ENCODE results near the gene TUBAL3. TPM values are rescaled to one million over a fixed set of nuclear protein-coding genes. Genes with fewer than 3 reads are reported as not detected.
A peak's percentile ranks its signal among the peaks of the same experiment; 100 is the strongest.

The TUBAL3 gene
- total RNA-seq, 2 experiments from 2014 or later, result not detected

- Mint-ChIP-seq H3K36me3 (peaks cover 17% of the 10 kb centered on the region), H3K4me3 (no peak overlapping the region), H3K9me3 (ENCODE audit: low read depth) (no peaks in the 10 kb centered on the region), H3K4me1 (peaks cover 50% of the 10 kb centered on the region), H3K27me3 (no peaks in the 10 kb centered on the region), H3K27ac (peak overlapping the region; percentile 75)
- no peak for DNase-seq
- ATAC-seq, result no peak
- CTCF ChIA-PET, result interaction anchor here (0.5 to 11.5 kb wide), 20 partner anchors 8 to 593 kb away, joined by 3 to 189 read pairs (median 3); no protein-coding TSS in a partner anchor
Observed at GRCh38 chr10:5442065-5442989, 37.7 kb upstream of the TUBAL3 start.

DNA sequence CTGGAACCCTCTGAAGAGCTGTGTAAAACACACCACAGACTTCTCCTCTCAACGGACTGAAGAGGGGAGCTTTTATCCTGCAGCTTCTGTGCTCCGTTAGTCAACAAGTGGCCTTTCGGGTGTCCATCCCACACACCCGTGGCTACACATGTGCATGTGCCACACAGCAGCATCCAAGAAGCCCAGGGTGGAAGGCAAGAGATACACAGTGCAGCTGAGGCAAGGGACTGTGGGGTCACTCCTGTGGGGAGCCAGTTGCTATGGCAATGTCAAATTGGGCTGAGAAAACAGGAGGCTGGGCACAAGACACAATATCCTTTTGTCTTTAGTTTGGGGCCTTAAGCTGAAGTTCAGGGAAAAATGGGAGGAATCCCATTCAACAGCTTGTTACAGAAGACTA lies 36.5 kb upstream of the TUBAL3 start:
- Mint-ChIP-seq H3K27ac (no peak overlapping the region), H3K27me3 (no peaks in the 10 kb centered on the region), H3K9me3 (ENCODE audit: low read depth) (no peaks in the 10 kb centered on the region), H3K36me3 (peaks cover 14% of the 10 kb centered on the region), H3K4me1 (peaks cover 39% of the 10 kb centered on the region), H3K4me3 (no peak overlapping the region)
- ATAC-seq, result no peak
- CTCF ChIA-PET, result interaction anchor here (0.7 to 11.5 kb wide), 6 partner anchors 29 to 591 kb away, joined by 3 to 189 read pairs (median 4); partner anchors contain the start of gene NET1
- no peak for DNase-seq

DNA sequence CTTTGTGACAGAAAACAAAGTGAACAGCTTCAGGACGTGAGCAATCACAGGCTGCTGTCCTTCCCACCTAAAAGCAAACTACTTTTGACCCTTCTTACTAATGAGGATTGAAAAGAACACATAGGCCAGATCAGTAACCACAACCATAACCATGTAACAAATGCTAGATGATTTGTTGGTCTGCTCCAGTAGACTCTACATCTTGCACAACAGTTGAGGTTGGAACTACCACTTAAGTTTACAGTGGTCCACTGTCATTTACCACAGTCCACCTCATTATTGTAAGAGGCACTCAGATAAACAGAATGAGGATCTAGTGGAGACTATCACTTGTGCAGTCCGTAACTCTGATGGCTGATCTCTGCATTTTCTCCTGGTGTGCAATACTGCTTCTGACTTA lies 35.6 kb upstream of the TUBAL3 start:
- DNase-seq (no peak), ATAC-seq (no peak)
- H3K9me3 Mint-ChIP-seq (ENCODE audit: low read depth), result no peaks in the 10 kb centered on the region
- CTCF ChIA-PET, result interaction anchor here (1.8 to 11.5 kb wide), 3 partner anchors 183 to 590 kb away, joined by 4 to 189 read pairs (median 9); no protein-coding TSS in a partner anchor
- H3K4me1 Mint-ChIP-seq, result peaks cover 35% of the 10 kb centered on the region
- peaks cover 16% of the 10 kb centered on the region for H3K36me3 Mint-ChIP-seq
- H3K4me3 Mint-ChIP-seq, result no peak overlapping the region
- no peaks in the 10 kb centered on the region for H3K27me3 Mint-ChIP-seq
- H3K27ac Mint-ChIP-seq, result no peak overlapping the region

GRCh38 chr10:5435328-5435727 lies 30.7 kb upstream of the TUBAL3 start:
- no peak overlapping the region for H3K4me3 Mint-ChIP-seq
- no peak for ATAC-seq
- H3K27ac Mint-ChIP-seq, result no peak overlapping the region
- H3K27me3 Mint-ChIP-seq, result no peaks in the 10 kb centered on the region
- peaks cover 22% of the 10 kb centered on the region for H3K36me3 Mint-ChIP-seq
- CTCF ChIA-PET, result interaction anchor here (0.8 to 5.8 kb wide), 10 partner anchors 9 to 621 kb away, joined by 3 to 47 read pairs (median 16); no protein-coding TSS in a partner anchor
- peaks cover 15% of the 10 kb centered on the region for H3K4me1 Mint-ChIP-seq
- H3K9me3 Mint-ChIP-seq (ENCODE audit: low read depth), result no peaks in the 10 kb centered on the region
- no peak for DNase-seq

DNA sequence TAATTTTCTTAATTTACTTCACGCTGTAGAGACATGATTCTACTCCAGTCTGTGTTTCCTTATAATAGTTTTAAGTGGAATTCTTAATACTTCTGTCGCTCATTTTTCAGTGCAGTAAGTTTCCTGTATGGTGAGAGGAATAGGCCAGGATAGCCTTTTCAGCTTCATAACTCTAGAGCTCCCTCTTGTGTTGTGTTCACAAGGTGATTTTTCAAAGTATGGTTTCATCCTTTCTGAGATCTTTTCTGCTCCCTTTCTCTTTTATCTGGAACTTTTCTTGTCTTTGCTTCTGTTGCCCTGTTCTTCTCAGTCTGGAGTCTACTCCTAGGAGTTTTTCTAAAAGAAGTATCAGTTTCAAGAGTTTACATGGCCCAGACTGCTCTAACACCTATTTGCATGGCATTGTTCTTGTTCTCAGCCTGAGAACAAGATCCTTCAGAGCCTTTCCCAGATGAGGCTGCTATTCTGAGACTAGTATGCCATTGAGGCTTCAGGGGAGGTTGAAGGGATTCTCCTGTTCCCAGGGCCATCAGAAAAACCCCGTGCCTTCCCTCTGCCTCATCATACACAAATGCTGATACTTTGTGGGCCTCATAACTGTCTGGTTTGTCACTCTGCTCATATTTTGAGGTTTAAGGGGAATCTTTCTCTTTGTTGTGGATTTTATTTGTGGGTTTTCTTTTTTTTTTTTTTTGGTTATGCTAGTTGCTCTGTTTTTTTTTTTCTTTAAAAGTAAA lies 29.6 kb upstream of the TUBAL3 start:
- Mint-ChIP-seq H3K36me3 (peaks cover 26% of the 10 kb centered on the region), H3K27ac (no peak overlapping the region), H3K4me1 (peaks cover 15% of the 10 kb centered on the region), H3K4me3 (no peak overlapping the region), H3K9me3 (ENCODE audit: low read depth) (no peaks in the 10 kb centered on the region), H3K27me3 (no peaks in the 10 kb centered on the region)
- DNase-seq (no peak), ATAC-seq (peak; percentile 63)
- CTCF ChIA-PET, result interaction anchor here (0.6 to 5.8 kb wide), 19 partner anchors 8 to 668 kb away, joined by 3 to 47 read pairs (median 6); partner anchors contain the start of gene NET1

GRCh38 chr10:5433182-5433581 lies 28.6 kb upstream of the TUBAL3 start:
- H3K27me3 Mint-ChIP-seq, result no peaks in the 10 kb centered on the region

GRCh38 chr10:5428133-5428532 lies 23.5 kb upstream of the TUBAL3 start:
- Mint-ChIP-seq H3K27ac (no peak overlapping the region), H3K36me3 (peaks cover 32% of the 10 kb centered on the region), H3K27me3 (no peaks in the 10 kb centered on the region), H3K9me3 (ENCODE audit: low read depth) (no peaks in the 10 kb centered on the region), H3K4me3 (no peak overlapping the region), H3K4me1 (no peaks in the 10 kb centered on the region)
- CTCF ChIA-PET, result interaction anchor here (0.7 to 1.9 kb wide), 6 partner anchors 11 to 613 kb away, joined by 3 to 5 read pairs (median 4); no protein-coding TSS in a partner anchor
- DNase-seq (no peak), ATAC-seq (no peak)

More at GRCh38 chr10:5433182-5433581, 28.6 kb upstream of the TUBAL3 start:
- CTCF ChIA-PET, result interaction anchor here (0.8 to 5.8 kb wide), 10 partner anchors 9 to 584 kb away, joined by 3 to 47 read pairs (median 6); partner anchors contain the start of gene NET1
- Mint-ChIP-seq H3K9me3 (ENCODE audit: low read depth) (no peaks in the 10 kb centered on the region), H3K4me1 (peaks cover 15% of the 10 kb centered on the region), H3K36me3 (peaks cover 28% of the 10 kb centered on the region), H3K27ac (no peak overlapping the region), H3K4me3 (no peak overlapping the region)
- DNase-seq, result no peak
- no peak for ATAC-seq

- Mint-ChIP-seq H3K4me1 (peaks cover 2% of the 10 kb centered on the region), H3K27me3 (no peaks in the 10 kb centered on the region), H3K36me3 (peaks cover 31% of the 10 kb centered on the region)
Observed at GRCh38 chr10:5424751-5425150, 20.1 kb upstream of the TUBAL3 start.

DNA sequence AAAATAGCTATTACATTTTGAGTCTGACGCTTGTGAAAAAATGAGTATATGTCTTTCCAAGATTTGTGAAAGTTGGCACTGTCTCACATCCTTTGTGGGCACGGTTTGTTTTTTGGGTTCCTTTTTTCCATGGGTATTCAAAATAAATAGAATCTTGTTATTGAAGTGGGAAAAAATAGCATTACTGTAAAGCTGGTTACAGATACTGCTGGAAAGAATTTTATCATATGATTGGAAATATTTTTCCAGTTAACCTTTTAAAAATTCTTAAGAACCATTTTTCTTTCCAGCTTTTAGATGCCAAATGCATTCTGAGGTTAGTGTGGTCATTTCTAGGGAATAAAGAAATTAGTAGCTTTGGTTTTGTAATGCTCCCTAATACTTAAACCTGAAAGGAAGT lies 19.1 kb upstream of the TUBAL3 start:
- ATAC-seq (no peak), DNase-seq (no peak)
- Mint-ChIP-seq H3K36me3 (peaks cover 36% of the 10 kb centered on the region), H3K27me3 (no peaks in the 10 kb centered on the region), H3K9me3 (ENCODE audit: low read depth) (peaks cover 13% of the 10 kb centered on the region), H3K4me3 (no peak overlapping the region), H3K27ac (no peak overlapping the region), H3K4me1 (peaks cover 2% of the 10 kb centered on the region)
- CTCF ChIA-PET, result interaction anchor here (2.7 to 3.1 kb wide), 2 partner anchors 10 to 199 kb away, joined by 10 to 22 read pairs; no protein-coding TSS in a partner anchor

More at GRCh38 chr10:5424751-5425150, 20.1 kb upstream of the TUBAL3 start:
- ATAC-seq (no peak), DNase-seq (no peak)
- Mint-ChIP-seq H3K4me3 (no peak overlapping the region), H3K27ac (no peak overlapping the region), H3K9me3 (ENCODE audit: low read depth) (peaks cover 6% of the 10 kb centered on the region)
- CTCF ChIA-PET, result interaction anchor here (1.0 to 3.1 kb wide), 3 partner anchors 9 to 575 kb away, joined by 3 to 22 read pairs (median 10); no protein-coding TSS in a partner anchor

DNA sequence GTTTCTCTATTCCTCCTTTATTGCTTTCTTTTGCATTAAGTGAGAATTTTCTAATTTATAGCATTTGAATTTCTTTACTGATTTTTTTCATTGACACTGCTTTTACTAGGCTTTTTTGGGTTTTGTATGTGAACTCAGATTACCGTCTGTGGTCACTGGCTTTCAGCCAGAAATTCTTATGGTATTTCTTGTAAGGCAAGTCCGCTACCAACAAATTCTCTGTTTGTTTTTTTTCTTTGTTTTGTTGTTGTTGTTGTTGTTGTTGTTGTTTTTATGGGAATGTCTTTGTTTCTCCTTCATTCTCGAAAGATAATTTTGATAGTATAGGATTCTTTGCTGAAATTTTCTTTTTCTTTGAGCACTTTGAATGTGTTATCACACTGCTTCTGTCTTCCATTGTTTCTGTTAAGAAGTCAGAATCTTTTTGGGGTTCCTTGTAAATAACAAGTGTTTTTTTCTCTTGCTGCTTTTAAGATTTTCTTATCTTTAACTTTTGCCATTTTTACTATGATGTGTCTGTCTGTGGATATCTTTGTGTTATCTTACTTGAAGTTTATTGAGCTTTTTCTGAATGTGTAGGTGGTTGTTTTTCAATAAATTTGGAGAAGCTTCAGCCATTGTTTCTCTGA lies 15.0 kb upstream of the TUBAL3 start:
- peaks cover 20% of the 10 kb centered on the region for H3K9me3 Mint-ChIP-seq (ENCODE audit: low read depth)
- no peaks in the 10 kb centered on the region for H3K27me3 Mint-ChIP-seq
- H3K27ac Mint-ChIP-seq, result no peak overlapping the region
- H3K36me3 Mint-ChIP-seq, result peaks cover 53% of the 10 kb centered on the region
- H3K4me3 Mint-ChIP-seq, result no peak overlapping the region
- CTCF ChIA-PET, result no interaction called here
- ATAC-seq (no peak), DNase-seq (no peak)
- peaks cover 2% of the 10 kb centered on the region for H3K4me1 Mint-ChIP-seq

GRCh38 chr10:5418584-5418983 lies 14.0 kb upstream of the TUBAL3 start:
- CTCF ChIA-PET, result interaction anchor here (0.9 to 2.3 kb wide), 2 partner anchors 14 to 16 kb away, joined by 3 to 9 read pairs; no protein-coding TSS in a partner anchor
- Mint-ChIP-seq H3K4me1 (peaks cover 2% of the 10 kb centered on the region), H3K27ac (no peak overlapping the region), H3K9me3 (ENCODE audit: low read depth) (peaks cover 20% of the 10 kb centered on the region), H3K4me3 (no peak overlapping the region), H3K27me3 (no peaks in the 10 kb centered on the region), H3K36me3 (peaks cover 53% of the 10 kb centered on the region)
- ATAC-seq (no peak), DNase-seq (no peak)

DNA sequence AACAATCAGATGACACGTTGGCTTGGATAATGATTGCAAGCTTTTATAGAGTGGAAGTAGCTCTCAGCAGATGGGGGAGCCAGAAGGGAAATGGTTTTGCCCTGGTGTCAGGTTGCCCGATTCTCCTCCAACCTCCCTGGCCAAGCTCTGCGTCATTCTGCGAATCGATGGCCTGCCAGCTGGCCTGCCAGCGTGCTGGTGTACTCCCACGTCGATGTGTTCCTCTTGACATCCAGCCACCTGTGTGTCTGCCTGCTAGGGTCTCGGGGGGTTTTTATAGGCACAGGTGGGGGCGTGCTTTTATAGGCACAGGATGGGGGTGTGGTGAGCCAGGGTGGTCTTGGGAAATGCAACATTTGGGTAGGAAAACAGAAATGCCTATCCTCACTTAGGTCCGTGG lies 12.4 kb upstream of the TUBAL3 start:
- no peak for ATAC-seq
- no peak overlapping the region for H3K4me3 Mint-ChIP-seq
- peaks cover 49% of the 10 kb centered on the region for H3K36me3 Mint-ChIP-seq
- H3K4me1 Mint-ChIP-seq, result peaks cover 5% of the 10 kb centered on the region
- H3K9me3 Mint-ChIP-seq (ENCODE audit: low read depth), result peaks cover 20% of the 10 kb centered on the region
- H3K27ac Mint-ChIP-seq, result no peak overlapping the region
- DNase-seq, result no peak
- CTCF ChIA-PET, result interaction anchor here (0.7 to 2.3 kb wide), 2 partner anchors 11 to 18 kb away, joined by 3 to 9 read pairs; no protein-coding TSS in a partner anchor
- H3K27me3 Mint-ChIP-seq, result no peaks in the 10 kb centered on the region
